Colonic mucosa (tissue), 4 donors: ENCODE measurements around the gene ARL15. TPM values are rescaled to one million over a fixed set of nuclear protein-coding genes. Genes with fewer than 3 reads are reported as not detected.

ENCODE experiments used
- DNase-seq: peaks from one replicate; pipeline ENCODE4 v3.0.0-alpha.2; 2020
- H3K27ac ChIP-seq: fragments of 200-600 bp; one replicate; pipeline ENCODE4 v1.8.0; 2021
- H3K27me3 ChIP-seq: fragments of 200-600 bp; one replicate; pipeline ENCODE4 v1.8.0; 2021
- H3K36me3 ChIP-seq: fragments of 200-600 bp; one replicate; pipeline ENCODE4 v1.8.0; 2021
- H3K4me1 ChIP-seq: fragments of 200-600 bp; one replicate; pipeline ENCODE4 v1.8.0; 2021; ENCODE audit warnings: mild to moderate bottlenecking
- H3K4me3 ChIP-seq: fragments of 200-600 bp; one replicate; pipeline ENCODE4 v1.8.0; 2021
- H3K9ac ChIP-seq, 2 donors: one replicate each; pipeline ENCODE4 v1.7.0; 2013; ENCODE audit warnings: control low read depth in 2 of 2, low read depth in 2 of 2, low read length in 2 of 2
- H3K9me3 ChIP-seq: fragments of 200-600 bp; one replicate; pipeline ENCODE4 v1.8.0; 2021
- CTCF ChIP-seq: fragments of 200-600 bp; IDR thresholded peaks from one replicate; pipeline ENCODE4 v1.8.0; 2022; ENCODE audit warnings: antibody characterized with exemption, mild to moderate bottlenecking
- intact Hi-C: fragments of 100-400 bp; cut with DNase I; formaldehyde crosslinking; loops from one replicate; pipeline ENCODE4 v1.14.1; 2022
- total RNA-seq, 2 donors: library from RNA; stranded (reverse); fragmentation: NEBNext Ultra II Directional in 1 of 2; extraction: Animal tissue kit (Norgen Biotek cat#: 25700) in 1 of 2; gene quantifications; one replicate each; pipeline ENCODE4 v1.2.1, GENCODE V29; 2021
- donor health status: healthy.
- donor health status: DM: no; HTN: no; CAD: no.
- donor health status: DM: no; HTN: no; CAD: no.

ARL15 gene
- total RNA-seq, 2 donors from 2014 or later: 18.4 to 35.1 TPM

DNA sequence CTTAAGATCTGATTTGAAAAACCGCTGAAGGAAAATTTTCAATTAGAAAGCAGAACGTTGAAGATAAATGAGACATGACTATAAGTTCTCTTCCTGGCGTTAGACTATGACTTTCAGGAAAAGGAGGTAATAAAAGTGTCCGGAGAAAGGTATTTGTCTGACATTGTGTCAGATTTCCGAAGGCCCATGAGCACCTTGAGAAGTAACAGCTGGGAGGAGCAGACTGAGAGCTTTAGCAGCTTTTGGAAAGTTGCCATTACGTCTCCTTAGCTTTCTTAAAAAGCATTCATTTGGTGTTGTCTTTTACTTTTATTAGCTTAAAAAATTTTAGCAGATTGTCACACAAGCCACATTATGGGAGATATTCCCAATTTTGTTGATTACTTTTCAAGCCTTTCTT is 386.4 kb downstream of the ARL15 start:
- no peak overlapping the region for H3K4me3 ChIP-seq
- H3K27ac ChIP-seq: no peak overlapping the region
- DNase-seq: no peak
- H3K27me3 ChIP-seq: no peaks in the 10 kb centered on the region
- no peaks in the 10 kb centered on the region for H3K9me3 ChIP-seq
- H3K9ac ChIP-seq: no peak overlapping the region
- TF ChIP-seq CTCF: no peak
- H3K4me1 ChIP-seq: no peaks in the 10 kb centered on the region
- H3K36me3 ChIP-seq: no peaks in the 10 kb centered on the region
- intact Hi-C loops: no loop called here

DNA sequence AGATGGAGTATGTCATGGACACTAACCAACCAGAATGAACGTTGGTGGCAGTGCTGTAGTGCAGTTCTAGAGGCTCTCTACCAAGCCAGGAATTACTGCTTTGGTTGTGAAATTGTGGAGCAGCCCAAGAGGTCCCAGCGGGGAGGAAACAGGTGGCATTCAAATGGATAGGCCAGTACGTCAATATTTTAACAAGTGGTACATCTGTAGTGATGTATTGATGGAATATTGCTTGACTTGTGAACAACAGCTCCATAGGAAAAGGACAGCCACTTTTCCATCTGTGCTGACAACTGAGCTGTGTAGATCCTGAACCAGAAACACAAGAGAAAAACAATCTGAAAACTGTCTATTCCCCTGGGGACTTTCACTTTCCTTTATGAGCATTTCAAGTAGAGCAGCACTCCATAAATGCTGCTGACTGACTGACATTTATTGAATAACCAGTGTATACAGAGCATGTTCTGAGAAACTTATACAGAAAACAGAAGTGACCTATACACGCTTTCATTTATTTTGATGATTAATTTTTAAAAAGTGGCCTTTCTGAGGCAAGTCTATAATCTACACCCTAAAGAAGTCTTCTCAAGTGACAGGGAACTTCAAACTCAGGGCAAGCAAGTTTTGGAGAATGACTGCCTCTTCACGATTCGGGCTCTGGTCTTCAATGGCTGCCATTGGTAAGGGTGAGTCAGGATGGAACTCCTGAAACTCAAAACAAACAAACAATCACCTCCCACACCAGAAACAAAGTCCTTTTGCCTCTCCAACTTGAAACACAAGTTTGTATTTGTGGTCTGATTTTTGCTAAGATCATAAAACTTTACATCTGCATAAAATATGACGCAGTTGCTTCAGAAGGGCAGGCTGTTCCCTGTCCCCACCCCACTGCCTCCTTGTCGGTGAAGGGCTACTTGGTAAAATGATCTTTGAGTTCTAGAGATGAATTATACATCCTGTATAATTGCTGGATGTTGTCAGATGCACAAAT is 387.6 kb downstream of the ARL15 start:
- Histone ChIP-seq H3K27me3 (no peaks in the 10 kb centered on the region), H3K27ac (no peak overlapping the region), H3K4me3 (no peak overlapping the region), H3K9me3 (no peaks in the 10 kb centered on the region), H3K36me3 (no peaks in the 10 kb centered on the region), H3K4me1 (no peaks in the 10 kb centered on the region), H3K9ac (no peak overlapping the region)
- TF ChIP-seq CTCF: no peak
- DNase-seq: no peak
- intact Hi-C loops: no loop called here

DNA sequence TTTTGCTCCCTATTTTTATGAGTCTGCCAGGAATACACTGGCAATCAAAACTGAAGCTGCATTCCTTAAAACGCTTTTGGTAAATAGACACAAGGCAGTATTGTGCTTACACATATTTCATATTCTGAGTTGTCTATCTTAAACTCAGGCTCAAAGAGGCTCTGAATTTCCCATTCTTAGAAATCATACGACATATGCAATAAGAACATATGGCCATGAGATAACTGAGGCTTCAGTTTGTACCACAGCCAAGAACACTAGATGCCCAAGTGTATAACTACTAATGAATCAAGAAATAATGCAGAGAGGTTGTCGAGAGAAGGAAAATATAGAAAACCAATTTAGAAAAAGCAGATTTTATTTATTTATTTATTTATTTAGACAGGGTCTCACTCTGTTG is 392.5 kb downstream of the ARL15 start:
- H3K27ac ChIP-seq: no peak overlapping the region
- no peaks in the 10 kb centered on the region for H3K36me3 ChIP-seq
- H3K9me3 ChIP-seq: no peaks in the 10 kb centered on the region
- H3K4me3 ChIP-seq: no peak overlapping the region
- intact Hi-C loops: no loop called here
- DNase-seq: no peak
- no peaks in the 10 kb centered on the region for H3K4me1 ChIP-seq
- H3K9ac ChIP-seq: no peak overlapping the region
- TF ChIP-seq CTCF: no peak
- no peaks in the 10 kb centered on the region for H3K27me3 ChIP-seq

DNA sequence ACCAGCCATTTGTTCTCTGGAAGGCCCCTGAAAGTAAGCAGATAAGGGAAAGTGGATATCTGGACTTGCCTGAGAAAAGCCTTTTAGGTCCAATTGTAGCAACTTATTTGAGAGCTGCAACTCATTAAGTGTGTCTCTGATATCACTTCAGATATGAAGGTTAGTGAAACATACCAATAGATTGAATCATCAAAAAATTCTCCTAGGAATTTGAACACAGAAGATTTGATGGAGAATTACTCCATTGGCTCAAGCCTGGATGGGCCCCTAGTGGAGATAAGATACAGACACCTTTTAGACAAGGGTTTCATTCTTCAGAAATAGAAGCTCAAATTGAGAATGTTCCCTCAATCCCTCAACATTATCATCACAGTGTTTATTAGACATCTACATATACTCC is 393.3 kb downstream of the ARL15 start:
- Histone ChIP-seq H3K27me3 (no peaks in the 10 kb centered on the region), H3K4me3 (no peak overlapping the region), H3K27ac (no peak overlapping the region), H3K9ac (no peak overlapping the region), H3K36me3 (no peaks in the 10 kb centered on the region), H3K9me3 (no peaks in the 10 kb centered on the region), H3K4me1 (no peaks in the 10 kb centered on the region)
- intact Hi-C loops: no loop called here
- DNase-seq: no peak
- no peak for TF ChIP-seq CTCF

DNA sequence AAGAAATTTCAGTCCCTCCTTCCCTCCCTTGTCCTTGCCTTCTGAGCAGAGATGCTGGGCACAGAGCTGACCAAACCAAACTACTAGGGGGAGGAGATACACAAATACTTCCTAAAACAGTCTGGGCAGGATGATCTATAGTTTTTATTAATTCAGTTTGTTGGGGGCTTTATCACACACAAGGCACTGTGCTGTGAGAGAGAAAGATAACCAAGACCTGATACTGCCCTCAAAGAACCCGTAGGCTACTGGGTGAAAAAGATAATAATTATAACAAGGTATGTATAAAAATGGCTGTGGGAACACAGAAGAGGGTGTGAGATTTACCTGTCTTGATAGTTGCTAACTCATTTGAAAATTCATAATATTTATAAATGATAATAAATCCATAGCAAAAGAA is 395.3 kb downstream of the ARL15 start:
- Histone ChIP-seq H3K27me3 (no peaks in the 10 kb centered on the region), H3K4me3 (no peak overlapping the region), H3K4me1 (no peaks in the 10 kb centered on the region), H3K9me3 (no peaks in the 10 kb centered on the region), H3K36me3 (no peaks in the 10 kb centered on the region), H3K9ac (no peak overlapping the region), H3K27ac (no peak overlapping the region)
- intact Hi-C loops: no loop called here
- no peak for DNase-seq
- TF ChIP-seq CTCF: no peak
